Mucosa of descending colon (tissue), 3 donors: ENCODE data around the gene LRRC61. TPM values are rescaled to one million over a fixed set of nuclear protein-coding genes. Genes with fewer than 3 reads are reported as not detected.

Experiments used
- ATAC-seq: fragments of 200-7000 bp; cut with Tn5 transposase; one replicate; pipeline ENCODE4 v1.9.1; 2020; ENCODE audit warnings: mild to moderate bottlenecking, moderate library complexity
- DNase-seq, 3 donors: peaks; one replicate each; pipeline ENCODE4 v3.0.0-alpha.2; 2020
- H3K36me3 ChIP-seq: fragments of 200-600 bp; one replicate; pipeline ENCODE4 v1.8.0; 2021; ENCODE audit warnings: low read depth, mild to moderate bottlenecking
- H3K4me1 ChIP-seq: fragments of 200-600 bp; one replicate; pipeline ENCODE4 v1.8.0; 2021; ENCODE audit warnings: low read depth, mild to moderate bottlenecking
- H3K4me3 ChIP-seq: fragments of 200-600 bp; one replicate; pipeline ENCODE4 v1.8.0; 2021; ENCODE audit warnings: mild to moderate bottlenecking
- H3K9me3 ChIP-seq: fragments of 200-600 bp; one replicate; pipeline ENCODE4 v1.8.0; 2021; ENCODE audit warnings: mild to moderate bottlenecking
- intact Hi-C, 2 donors: fragments of 100-400 bp; cut with DNase I in 1 of 2; cut with micrococcal nuclease in 1 of 2; formaldehyde crosslinking; loops; one replicate each; pipeline versions ENCODE4 v1.11.0 to v1.11.1; 2022; cut with DNase I, micrococcal nuclease
- total RNA-seq, 3 donors: library from RNA; stranded (reverse); fragmentation: NEBNext Ultra II Directional in 2 of 3; extraction: Animal tissue kit (Norgen Biotek cat#: 25700) in 2 of 3; gene quantifications; one replicate each; pipeline versions ENCODE4 v1.2.1 to v1.2.4, GENCODE V29; 2021 to 2023
- TF ChIP-seq, protein P1 (sequence below): fragments of 200-600 bp; IDR thresholded peaks from one replicate; pipeline ENCODE4 v1.8.0; 2022; ENCODE audit warnings: antibody characterized with exemption, mild to moderate bottlenecking
- donor health status: DM: no; HTN: no; CAD: no; lungs with moderate emphysema.
- donor health status: DM: no; HTN: no; CAD: no.
- donor health status: DM: no; HTN: yes; CAD: no.

The LRRC61 gene
- total RNA-seq, 3 donors from 2014 or later: 11.8 to 14.5 (median 14.5) TPM

GRCh38 chr7:150346922-150347321, 23.8 kb downstream of the LRRC61 start:
- H3K36me3 ChIP-seq: no peaks in the 10 kb centered on the region
- DNase-seq: no peak
- H3K4me1 ChIP-seq: no peaks in the 10 kb centered on the region
- peaks cover 6% of the 10 kb centered on the region for H3K9me3 ChIP-seq
- intact Hi-C loops: no loop called here
- TF ChIP-seq, protein P1, sequence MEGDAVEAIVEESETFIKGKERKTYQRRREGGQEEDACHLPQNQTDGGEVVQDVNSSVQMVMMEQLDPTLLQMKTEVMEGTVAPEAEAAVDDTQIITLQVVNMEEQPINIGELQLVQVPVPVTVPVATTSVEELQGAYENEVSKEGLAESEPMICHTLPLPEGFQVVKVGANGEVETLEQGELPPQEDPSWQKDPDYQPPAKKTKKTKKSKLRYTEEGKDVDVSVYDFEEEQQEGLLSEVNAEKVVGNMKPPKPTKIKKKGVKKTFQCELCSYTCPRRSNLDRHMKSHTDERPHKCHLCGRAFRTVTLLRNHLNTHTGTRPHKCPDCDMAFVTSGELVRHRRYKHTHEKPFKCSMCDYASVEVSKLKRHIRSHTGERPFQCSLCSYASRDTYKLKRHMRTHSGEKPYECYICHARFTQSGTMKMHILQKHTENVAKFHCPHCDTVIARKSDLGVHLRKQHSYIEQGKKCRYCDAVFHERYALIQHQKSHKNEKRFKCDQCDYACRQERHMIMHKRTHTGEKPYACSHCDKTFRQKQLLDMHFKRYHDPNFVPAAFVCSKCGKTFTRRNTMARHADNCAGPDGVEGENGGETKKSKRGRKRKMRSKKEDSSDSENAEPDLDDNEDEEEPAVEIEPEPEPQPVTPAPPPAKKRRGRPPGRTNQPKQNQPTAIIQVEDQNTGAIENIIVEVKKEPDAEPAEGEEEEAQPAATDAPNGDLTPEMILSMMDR: no peak
- no peak overlapping the region for H3K4me3 ChIP-seq
- no peak for ATAC-seq

GRCh38 chr7:150351587-150352194, 28.5 kb downstream of the LRRC61 start:
- Histone ChIP-seq H3K9me3 (no peaks in the 10 kb centered on the region), H3K4me1 (peaks cover 6% of the 10 kb centered on the region), H3K36me3 (no peaks in the 10 kb centered on the region), H3K4me3 (no peak overlapping the region)
- DNase-seq (no peak), ATAC-seq (peak; percentile 23)
- intact Hi-C loops: no loop called here
- TF ChIP-seq, protein P1: no peak

- Histone ChIP-seq H3K4me1 (peaks cover 11% of the 10 kb centered on the region), H3K4me3 (no peak overlapping the region), H3K36me3 (no peaks in the 10 kb centered on the region), H3K9me3 (no peaks in the 10 kb centered on the region)
- ATAC-seq: no peak
- intact Hi-C loops: loop anchor here in 1 of 2 donors (5.0 kb wide), 1 partner anchor 67 kb away; no protein-coding TSS in a partner anchor
- TF ChIP-seq, protein P1: no peak
- DNase-seq: no peak
These were observed 32.5 kb downstream of the LRRC61 start for GRCh38 chr7:150355666-150356059.

DNA sequence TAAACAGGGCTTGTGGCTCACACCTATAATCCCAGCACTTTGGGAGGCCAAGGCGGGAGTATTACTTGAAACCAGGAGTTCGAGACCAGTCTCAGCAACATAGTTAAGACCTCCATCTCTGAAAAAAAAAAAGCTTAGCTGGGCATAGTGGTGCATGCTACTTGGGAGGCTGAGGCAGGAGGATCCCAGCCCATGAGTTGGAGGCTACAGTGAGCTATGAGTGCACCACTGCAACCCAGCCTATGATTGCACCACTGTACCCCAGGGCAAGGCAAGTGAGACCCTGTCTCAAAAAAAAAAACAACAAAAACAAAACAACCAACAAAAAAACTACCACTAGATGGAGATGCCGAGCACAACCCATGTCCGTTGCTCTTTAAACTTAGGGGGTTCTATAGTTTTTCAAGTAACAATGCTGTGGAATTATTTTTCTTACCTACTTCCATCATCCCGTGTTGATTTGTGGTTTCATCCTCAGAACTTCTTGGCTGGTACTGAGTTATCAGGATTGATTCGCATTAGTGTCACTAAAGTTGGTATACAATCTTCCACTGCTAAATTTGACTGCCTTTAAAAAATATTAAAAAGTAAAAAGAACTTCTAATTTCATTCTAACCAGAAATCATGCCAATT, 33.2 kb downstream of the LRRC61 start:
- DNase-seq (no peak), ATAC-seq (peak; percentile 23)
- Histone ChIP-seq H3K4me3 (no peak overlapping the region), H3K4me1 (peaks cover 11% of the 10 kb centered on the region), H3K9me3 (no peaks in the 10 kb centered on the region), H3K36me3 (no peaks in the 10 kb centered on the region)
- intact Hi-C loops: loop anchor here in 1 of 2 donors (5.0 kb wide), 1 partner anchor 66 kb away; no protein-coding TSS in a partner anchor
- TF ChIP-seq, protein P1: peak; percentile 37

- intact Hi-C loops: loop anchor here in 1 of 2 donors (5.0 kb wide), 1 partner anchor 65 kb away; no protein-coding TSS in a partner anchor
- peak; percentile 36 for ATAC-seq
- no peaks in the 10 kb centered on the region for H3K9me3 ChIP-seq
These were observed 34.1 kb downstream of the LRRC61 start for GRCh38 chr7:150357270-150357669.

More at GRCh38 chr7:150357270-150357669, 34.1 kb downstream of the LRRC61 start:
- Histone ChIP-seq H3K36me3 (no peaks in the 10 kb centered on the region), H3K4me1 (peaks cover 11% of the 10 kb centered on the region), H3K4me3 (no peak overlapping the region)
- no peak for DNase-seq
- TF ChIP-seq, protein P1: no peak
